Measurements from ENCODE around the gene PHGDH. TPM values are rescaled to one million over a fixed set of nuclear protein-coding genes. Genes with fewer than 3 reads are reported as not detected.

The PHGDH gene
- total and polyA plus RNA-seq, 2 donors (not counting 3 experiments of a cell fraction or from before 2014, with no cell fraction given): 37.9 to 120 TPM

GRCh38 chr1:119714583-119714982 is 2.8 kb downstream of the PHGDH start:
- Histone ChIP-seq H4K20me1 (replicated peaks; ENCODE audit: control insufficient read depth, extremely low read depth, insufficient read depth, low read length) (no peaks in the 10 kb centered on the region), H3K27ac (ENCODE audit: insufficient read depth, low read depth, low read length) (no peak overlapping the region), H3K27me3 (ENCODE audit: control insufficient read depth in 2 of 2, insufficient read depth in 2 of 2, low read length in 2 of 2) (peaks cover 2 to 4% of the 10 kb centered on the region in 2 experiments), H3K4me2 (ENCODE audit: insufficient read depth, low read length) (no peak overlapping the region), H3K4me1 (ENCODE audit: control insufficient read depth, extremely low read depth, insufficient read depth, low read length) (peaks cover 9% of the 10 kb centered on the region), H3K4me3 (replicated peaks in 1 of 3; ENCODE audit: insufficient read depth in 1 of 3, low read depth in 1 of 3, low read length in 3 of 3) (no peak overlapping the region), H3K9ac (replicated peaks; ENCODE audit: extremely low read depth, insufficient read depth, low read length) (no peak overlapping the region), H2AFZ (ENCODE audit: low read depth, low read length) (no peak overlapping the region), H3K9me1 (replicated peaks; ENCODE audit: control insufficient read depth, extremely low read depth, insufficient read depth, low read length) (no peaks in the 10 kb centered on the region), H3K79me2 (ENCODE audit: control insufficient read depth, insufficient read depth, low read length) (peaks cover 24% of the 10 kb centered on the region), H3K36me3 (ENCODE audit: control insufficient read depth in 2 of 2, extremely low read depth in 1 of 2, insufficient read depth in 2 of 2, low read length in 2 of 2) (no peaks in the 10 kb centered on the region), H3K9me3 (replicated peaks; ENCODE audit: control insufficient read depth, insufficient read depth, low read length) (no peaks in the 10 kb centered on the region)
- POLR2A ChIA-PET: no interaction called here
- intact Hi-C loops (cut with micrococcal nuclease): no loop called here
- CTCF ChIA-PET: interaction anchor here (1.2 kb wide), 1 partner anchor 39 kb away, joined by 4 read pairs; no protein-coding TSS in a partner anchor
- DNase-seq (ENCODE audit: low read depth, low spot score) (no peak), FAIRE-seq (no peak)
- no TSS peak for BruUV-seq (replicated peaks)
- TF ChIP-seq EZH2 (IDR thresholded peaks at IDR 0.05; ENCODE audit: borderline replicate concordance, low read depth, low read length, severe bottlenecking) (no peak), FOS (IDR thresholded peaks at IDR 0.05; ENCODE audit: borderline replicate concordance, insufficient read depth, low read length) (no peak), POLR2A (IDR thresholded peaks at IDR 0.05; ENCODE audit: low read depth, low read length) (no peak), MYC (IDR thresholded peaks at IDR 0.05; ENCODE audit: low read depth, low read length) (no peak), JUN (IDR thresholded peaks at IDR 0.05; ENCODE audit: borderline replicate concordance, insufficient read depth, insufficient read length, low read depth) (no peak), MAX (IDR thresholded peaks at IDR 0.05; ENCODE audit: insufficient read depth, insufficient read length) (no peak), GATA2 (IDR thresholded peaks at IDR 0.05; ENCODE audit: insufficient read depth, insufficient read length, low read depth, low read length) (no peak), POLR2AphosphoS5 (IDR thresholded peaks at IDR 0.05; ENCODE audit: insufficient read depth, low read depth, low read length) (no peak)
- TF ChIP-seq, protein P1, sequence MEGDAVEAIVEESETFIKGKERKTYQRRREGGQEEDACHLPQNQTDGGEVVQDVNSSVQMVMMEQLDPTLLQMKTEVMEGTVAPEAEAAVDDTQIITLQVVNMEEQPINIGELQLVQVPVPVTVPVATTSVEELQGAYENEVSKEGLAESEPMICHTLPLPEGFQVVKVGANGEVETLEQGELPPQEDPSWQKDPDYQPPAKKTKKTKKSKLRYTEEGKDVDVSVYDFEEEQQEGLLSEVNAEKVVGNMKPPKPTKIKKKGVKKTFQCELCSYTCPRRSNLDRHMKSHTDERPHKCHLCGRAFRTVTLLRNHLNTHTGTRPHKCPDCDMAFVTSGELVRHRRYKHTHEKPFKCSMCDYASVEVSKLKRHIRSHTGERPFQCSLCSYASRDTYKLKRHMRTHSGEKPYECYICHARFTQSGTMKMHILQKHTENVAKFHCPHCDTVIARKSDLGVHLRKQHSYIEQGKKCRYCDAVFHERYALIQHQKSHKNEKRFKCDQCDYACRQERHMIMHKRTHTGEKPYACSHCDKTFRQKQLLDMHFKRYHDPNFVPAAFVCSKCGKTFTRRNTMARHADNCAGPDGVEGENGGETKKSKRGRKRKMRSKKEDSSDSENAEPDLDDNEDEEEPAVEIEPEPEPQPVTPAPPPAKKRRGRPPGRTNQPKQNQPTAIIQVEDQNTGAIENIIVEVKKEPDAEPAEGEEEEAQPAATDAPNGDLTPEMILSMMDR (IDR thresholded peaks at IDR 0.05; ENCODE audit: extremely low read depth in 1 of 2, insufficient read depth in 1 of 2, low read depth in 1 of 2, low read length in 2 of 2): no peak
- dilution Hi-C loops (cut with MboI; ENCODE audit: extremely low pct_ligation_motif_present, low sequenced_read_pairs): no loop called here
